GM19025 (cell line): ENCODE measurements around the gene TMEM187.

Source experiments
- ATAC-seq: cut with Tn5 transposase; IDR thresholded peaks from one replicate; pipeline ENCODE4 v1.9.1; 2021; ENCODE audit warnings: mild to moderate bottlenecking, low read depth, moderate library complexity; ENCODE audit not compliant: unreplicated experiment

TMEM187 gene

GRCh38 chrX:153953892-153954557 lies 18.5 kb upstream of the TMEM187 start:
- ATAC-seq = no peak

- no peak for ATAC-seq
Observed at GRCh38 chrX:153954558-153955227, 17.9 kb upstream of the TMEM187 start.

DNA sequence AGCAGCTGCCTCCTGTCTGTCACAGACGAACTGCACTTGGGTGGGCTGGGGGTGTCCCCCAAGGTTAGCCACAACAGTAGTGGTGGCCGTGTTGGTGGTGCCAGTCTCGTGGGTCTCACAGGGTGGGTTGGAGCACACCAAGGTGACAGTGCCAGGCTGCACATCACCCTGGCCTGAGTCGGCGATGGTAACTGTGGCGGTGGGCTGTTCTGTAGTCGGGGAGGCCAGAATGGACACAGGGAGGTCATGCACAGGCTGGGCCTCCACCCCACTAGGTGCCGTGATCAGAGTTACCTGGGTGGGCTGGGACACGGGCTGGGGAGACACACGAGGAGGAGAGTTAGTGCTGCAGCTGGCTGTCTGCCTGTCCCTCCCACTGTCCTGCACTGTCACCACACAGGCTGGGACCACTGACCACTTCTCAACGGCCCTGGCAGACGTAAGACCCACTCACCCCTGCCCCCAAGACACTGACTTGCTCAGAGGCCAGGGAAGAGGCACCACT lies 17.3 kb upstream of the TMEM187 start:
- no peak for ATAC-seq

- ATAC-seq = no peak
Observed at GRCh38 chrX:153956044-153956907, 16.3 kb upstream of the TMEM187 start.

DNA sequence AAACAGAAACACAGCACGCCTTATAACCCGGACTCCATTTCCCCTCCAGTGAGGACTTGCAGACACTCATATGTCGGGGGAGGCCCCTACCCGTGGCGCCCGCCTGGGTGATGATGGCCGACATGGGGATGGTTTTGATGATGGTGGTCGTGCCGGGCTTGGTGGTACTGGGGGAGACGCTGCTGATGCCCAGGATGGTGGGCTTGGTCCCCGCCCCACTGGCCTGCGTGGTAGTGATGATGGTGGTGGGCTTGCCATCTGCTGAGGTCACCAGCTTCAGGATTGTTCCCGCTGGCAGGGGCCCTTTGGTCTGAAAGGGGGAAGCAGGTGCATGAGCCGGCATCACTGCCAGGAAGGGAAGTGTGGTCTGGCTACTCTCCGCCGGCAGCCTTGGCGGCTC lies 15.3 kb upstream of the TMEM187 start:
- no peak for ATAC-seq

DNA sequence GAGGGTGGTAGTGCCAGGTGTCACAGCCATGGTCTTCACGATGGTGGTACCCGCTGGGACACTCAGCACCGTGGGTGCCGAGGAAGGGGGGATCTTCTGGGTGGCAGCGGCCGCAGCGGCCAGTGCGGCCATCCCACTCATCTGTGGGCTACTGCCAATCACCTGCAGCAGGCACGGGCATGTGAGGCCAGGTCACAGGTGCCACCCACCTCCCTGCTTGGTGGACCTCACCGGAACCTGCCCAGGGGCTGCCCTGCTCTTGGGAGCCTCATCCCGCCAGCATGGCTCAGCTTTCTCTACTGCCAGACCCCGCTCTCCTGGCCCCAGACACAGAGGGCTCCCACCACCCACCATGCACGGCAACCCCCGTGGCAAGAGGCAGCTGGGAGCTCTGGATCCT lies 13.9 kb upstream of the TMEM187 start:
- ATAC-seq = no peak

DNA sequence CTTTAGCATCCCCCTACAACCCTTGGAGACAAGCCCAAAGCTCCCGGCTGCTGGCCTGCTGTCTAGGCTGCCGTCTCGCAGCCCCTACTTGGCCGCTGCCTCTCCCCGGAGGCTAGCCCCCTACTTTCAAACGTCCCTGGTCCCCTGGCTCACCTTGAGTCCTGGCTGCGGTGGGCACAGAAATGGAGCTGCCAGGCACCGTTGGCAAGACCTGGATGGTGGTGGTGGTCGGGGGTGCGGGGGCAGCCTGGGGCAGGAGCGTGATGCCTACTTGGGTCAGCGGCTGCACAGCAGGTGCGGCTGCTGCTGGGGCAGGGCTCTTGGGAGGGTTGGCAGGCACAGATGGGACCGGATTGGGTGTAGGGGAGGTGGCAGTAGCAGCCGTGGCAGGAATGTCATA lies 12.9 kb upstream of the TMEM187 start:
- ATAC-seq = no peak

DNA sequence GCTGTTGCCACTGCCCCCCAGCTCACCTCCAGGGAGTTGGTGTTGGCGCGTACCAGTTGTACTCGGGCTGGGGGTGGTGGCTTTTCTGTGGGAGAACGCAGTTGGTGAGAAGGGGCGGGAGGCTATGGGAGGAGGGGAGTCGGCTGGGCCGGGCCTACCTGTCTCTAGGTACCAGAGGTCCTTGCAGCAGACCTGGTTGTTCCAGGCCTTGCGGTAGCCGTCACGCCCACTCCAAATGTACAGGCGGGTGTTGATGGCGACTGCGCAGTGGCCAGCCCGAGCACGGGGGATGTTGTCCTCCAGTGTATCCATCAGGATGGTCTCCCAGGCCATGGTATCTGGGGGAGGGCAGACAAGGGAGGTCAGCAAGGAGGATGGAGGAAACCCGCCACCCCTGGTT lies 12.5 kb upstream of the TMEM187 start:
- no peak for ATAC-seq

DNA sequence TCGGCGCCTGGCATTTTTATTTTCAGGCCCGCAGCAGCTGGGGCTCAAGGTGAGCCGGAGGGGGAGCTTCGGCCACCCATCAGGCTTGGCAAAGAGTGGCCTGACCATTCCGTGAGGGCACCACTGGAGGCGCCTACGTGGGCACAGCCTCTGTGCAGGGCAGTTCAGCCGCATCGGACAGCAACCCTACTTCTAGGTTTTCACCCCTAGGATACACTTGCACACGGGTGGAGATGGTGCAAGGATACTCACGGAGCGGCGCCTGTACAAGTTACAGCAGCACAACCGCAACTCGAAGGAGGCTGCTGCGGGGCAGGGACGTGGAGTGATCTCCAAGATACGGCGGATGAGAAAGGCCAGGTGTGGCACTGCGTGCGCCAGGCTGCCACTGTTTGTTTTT lies 11.8 kb upstream of the TMEM187 start:
- ATAC-seq = no peak

DNA sequence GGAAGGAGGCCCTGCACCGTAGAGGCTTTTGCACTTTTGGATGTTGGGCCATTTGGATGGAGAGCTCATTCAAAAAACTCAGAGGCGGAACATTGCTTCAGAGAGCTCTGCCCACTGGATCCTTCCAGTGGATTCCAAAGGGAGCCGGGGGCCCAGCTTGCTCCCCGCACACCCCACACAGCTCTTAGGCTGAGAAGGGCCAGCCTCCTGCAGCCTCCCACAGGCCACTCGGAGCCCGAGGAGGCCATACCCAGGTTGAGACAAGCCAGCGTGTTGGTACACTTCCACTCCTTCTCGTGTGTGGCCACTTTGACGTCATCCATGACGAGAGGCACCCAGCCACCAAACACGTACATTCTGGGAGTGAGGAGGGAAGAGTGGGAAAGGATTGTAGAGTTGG lies 11.3 kb upstream of the TMEM187 start:
- no peak for ATAC-seq

DNA sequence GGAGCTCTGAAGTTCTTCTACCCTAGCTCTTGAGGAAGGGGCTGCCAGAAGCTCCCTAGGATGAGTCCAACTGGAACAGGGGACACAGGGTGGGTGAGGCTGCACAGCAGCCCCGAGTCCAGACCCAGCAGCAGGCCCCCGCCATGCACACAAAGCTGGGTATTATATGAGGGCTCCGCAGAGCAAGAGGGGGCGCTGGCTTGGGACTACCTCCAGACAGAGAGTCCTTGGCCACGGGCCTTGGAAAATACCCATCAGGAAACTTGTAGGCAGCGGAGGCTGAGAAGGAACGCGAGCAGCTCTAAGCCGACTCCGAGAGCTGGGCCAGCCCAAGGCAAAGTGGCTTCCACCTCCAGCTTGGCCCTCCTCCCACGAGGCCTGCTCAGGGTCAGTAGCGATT lies 9.0 kb upstream of the TMEM187 start:
- ATAC-seq = no peak

DNA sequence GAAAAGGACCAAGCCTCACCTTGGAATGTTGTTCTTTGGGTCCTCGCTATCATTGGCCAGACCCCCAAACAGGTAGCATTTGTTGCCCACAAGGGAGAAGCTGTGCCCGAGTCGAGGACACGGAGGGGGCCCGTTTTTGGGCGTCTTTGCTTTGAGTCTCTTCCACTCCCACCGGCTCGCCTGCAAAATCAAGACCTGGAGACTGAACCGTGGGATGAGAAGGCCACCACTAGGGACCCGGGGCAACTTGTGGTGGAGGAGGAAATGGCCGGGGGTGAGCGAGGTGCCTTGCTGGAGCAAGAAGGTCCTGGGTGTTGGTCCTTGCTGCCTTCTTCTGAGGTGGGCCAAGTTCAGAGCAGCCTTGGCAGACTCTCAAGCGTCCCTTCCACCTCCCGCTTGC lies 8.4 kb upstream of the TMEM187 start:
- ATAC-seq = no peak

DNA sequence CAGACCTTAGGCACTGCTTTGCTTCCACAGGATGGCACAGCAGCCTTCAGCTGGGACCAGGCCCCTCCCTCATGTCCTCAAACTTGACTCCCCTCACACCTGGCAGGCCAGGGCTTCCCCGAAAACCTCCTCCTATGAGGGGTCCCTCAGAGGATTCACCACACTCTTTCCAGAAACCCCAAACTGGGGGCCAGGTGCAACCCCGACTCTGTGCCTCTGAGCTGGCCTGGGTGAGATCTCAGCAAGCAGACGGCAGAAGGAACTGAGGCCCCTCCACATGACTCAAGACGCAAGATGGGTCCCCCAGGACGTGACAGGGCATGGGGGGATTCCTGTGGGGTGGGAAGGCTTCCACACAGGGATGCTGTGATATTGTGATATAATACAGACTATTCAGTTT lies 7.1 kb upstream of the TMEM187 start:
- ATAC-seq = no peak

GRCh38 chrX:153966283-153966688 lies 6.3 kb upstream of the TMEM187 start:
- ATAC-seq = no peak

DNA sequence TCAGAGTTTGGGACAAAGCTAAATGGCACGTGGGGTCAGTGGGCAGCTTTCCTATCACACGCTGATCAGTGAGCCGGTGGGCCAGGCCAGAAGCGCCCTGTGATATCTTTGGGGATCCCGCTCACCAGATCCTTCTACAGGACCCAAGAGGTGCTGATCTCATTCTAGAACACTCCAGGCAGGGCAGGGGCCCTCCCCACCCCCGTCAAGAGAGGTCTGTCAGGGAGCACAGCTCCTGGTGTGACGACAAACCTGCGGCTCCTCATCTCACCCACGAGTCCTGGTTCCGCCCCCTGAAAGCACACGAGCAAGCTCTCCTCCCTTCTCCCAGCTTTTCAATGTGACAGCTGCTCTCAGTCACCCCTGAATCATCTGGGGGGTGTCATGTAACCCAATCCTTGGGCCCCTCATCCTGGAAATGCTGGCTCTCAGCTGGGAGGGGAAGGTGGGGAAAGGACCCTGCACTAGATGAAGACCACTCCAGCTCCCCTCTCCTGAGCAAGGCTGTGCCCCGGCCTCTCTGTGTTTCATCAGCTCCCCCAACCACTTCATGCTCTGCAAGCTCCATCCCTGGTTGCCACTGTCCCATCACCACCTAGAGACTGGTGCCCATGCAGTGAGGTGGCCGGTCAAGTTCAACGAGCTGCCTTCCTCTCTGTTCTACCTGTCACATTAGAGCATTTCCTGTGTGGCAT lies 5.6 kb upstream of the TMEM187 start:
- ATAC-seq = no peak

GRCh38 chrX:153967536-153968224 lies 4.9 kb upstream of the TMEM187 start:
- ATAC-seq = no peak

DNA sequence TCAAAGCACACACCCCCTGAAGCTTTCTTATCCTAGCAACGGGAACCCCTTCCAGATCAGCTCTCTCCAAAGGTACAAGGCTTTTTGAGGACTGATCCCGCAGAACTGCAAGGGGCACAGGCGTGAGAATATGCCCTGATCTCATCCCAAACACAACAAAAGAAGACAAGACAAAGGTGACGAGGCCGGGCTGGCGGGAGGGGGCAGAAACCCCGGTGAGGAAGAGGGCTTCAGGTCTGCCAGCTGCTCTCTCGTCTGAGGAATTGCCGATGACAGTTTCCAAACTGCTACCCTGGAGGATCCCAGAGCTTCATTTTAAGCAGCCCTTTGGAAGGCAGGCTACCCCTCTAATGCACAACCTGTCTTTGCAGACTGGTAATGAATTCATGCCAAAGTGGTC lies 4.3 kb upstream of the TMEM187 start:
- ATAC-seq = no peak

DNA sequence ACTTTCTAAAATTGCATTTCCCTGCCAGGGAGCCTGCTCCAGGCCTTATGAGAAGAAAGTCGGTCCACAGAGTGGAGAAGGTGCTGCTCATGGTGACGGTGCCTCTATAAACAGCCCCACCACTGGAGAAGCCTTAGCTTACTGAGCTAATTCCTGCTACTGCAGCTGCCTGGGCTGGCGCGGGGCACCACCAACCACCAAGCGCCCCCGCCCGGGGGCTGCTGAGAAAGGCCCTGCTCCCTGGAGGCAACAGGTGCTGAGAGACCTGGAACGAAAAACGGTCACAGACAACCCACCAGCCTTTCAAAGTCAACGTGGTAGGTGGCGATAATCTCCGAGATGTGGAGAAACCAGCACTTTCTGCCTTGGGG lies 3.8 kb upstream of the TMEM187 start:
- no peak for ATAC-seq

DNA sequence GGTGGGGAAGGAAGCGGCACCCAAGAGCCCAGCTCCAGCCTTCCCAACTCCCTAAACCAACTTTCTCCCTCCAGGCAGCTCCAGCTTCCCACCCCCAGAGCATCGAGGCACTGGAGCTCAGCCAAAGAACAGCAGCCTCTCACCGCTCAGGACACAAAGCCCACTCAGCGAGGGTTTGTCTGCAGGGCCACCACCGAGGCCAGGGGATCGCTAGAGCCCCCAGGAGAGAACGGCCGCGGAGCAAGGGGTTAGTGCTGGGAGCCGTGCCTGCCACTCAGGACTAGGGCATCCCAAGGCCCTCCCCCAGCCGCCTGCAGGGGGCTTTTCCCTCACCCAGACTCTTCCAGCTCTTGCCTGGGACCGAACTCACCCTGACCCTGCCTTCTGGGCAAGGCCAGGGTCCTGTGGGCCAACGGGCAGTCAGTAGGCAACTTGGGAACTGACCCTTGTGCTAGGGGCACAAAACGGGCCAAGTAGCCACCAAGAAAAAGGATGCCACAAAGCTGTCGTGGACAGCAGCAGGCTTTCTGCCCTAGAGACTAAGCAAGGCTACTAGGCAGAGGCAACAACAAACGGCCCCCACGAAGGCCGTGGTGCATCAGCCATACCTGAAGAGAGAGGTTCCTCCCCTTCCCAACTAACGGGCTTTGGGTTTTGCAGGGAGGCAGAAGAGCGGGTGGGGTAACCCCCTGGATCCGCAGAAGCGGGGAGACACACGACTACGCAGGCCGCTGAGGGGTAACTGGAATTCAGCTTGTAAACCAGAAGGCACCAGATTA lies 3.2 kb upstream of the TMEM187 start:
- no peak for ATAC-seq
